HepG2 (cell line): ENCODE results near the gene ALG5. TPM values are rescaled to one million over a fixed set of nuclear protein-coding genes. Genes with fewer than 3 reads are reported as not detected.
A peak's percentile ranks its signal among the peaks of the same experiment; 100 is the strongest.

Source experiments
- ELF1 ChIP-seq: sonication (generic); formaldehyde crosslinking; IDR thresholded peaks from 2 replicates; pipeline ENCODE4 v1.4.0; 2020; ENCODE audit warnings: missing genetic modification reagents
- NAIF1 ChIP-seq: sonication (generic); formaldehyde crosslinking; IDR thresholded peaks from 2 replicates; pipeline ENCODE4 v1.5.0; 2020; ENCODE audit warnings: mild to moderate bottlenecking, missing genetic modification reagents, borderline replicate concordance
- NR2F1 ChIP-seq, 2 experiments: fragments of 450-650 bp in 1 of 2; formaldehyde crosslinking in 1 of 2; IDR thresholded peaks; 2 replicates each; pipeline versions ENCODE4 v1.5.0 to v1.6.1; 2016 to 2020; ENCODE audit warnings: mild to moderate bottlenecking in 1 of 2, missing compliant biosample characterization in 1 of 2, missing genetic modification reagents in 1 of 2, moderate library complexity in 1 of 2
- SIN3A ChIP-seq: IDR thresholded peaks from 2 replicates; pipeline ENCODE4 v1.6.1; 2011; ENCODE audit warnings: low read depth, mild to moderate bottlenecking, control low read depth, low read length, borderline replicate concordance
- SOX5 ChIP-seq: IDR thresholded peaks from 2 replicates; pipeline ENCODE4 v1.6.1; 2016; ENCODE audit warnings: borderline replicate concordance
- TP53 ChIP-seq: sonication (generic); formaldehyde crosslinking; conservative IDR thresholded peaks from 2 replicates; pipeline ENCODE4 v1.4.0; 2020; ENCODE audit warnings: missing genetic modification reagents
- ZFYVE20 ChIP-seq: sonication (generic); formaldehyde crosslinking; IDR thresholded peaks from 2 replicates; pipeline ENCODE4 v1.8.0; 2023; ENCODE audit warnings: low read depth, mild to moderate bottlenecking, moderate library complexity, missing genetic modification reagents, borderline replicate concordance
- ZNF547 ChIP-seq: sonication (generic); formaldehyde crosslinking; IDR thresholded peaks from 2 replicates; pipeline ENCODE4 v1.5.1; 2020; ENCODE audit warnings: mild to moderate bottlenecking, missing genetic modification reagents
- ZNF619 ChIP-seq: sonication (generic); formaldehyde crosslinking; IDR thresholded peaks from 2 replicates; pipeline ENCODE4 v1.4.0; 2020; ENCODE audit warnings: mild to moderate bottlenecking, missing genetic modification reagents
- ZNF839 ChIP-seq: sonication (generic); formaldehyde crosslinking; IDR thresholded peaks from 2 replicates; pipeline ENCODE4 v1.4.0; 2020; ENCODE audit warnings: missing genetic modification reagents, mild to moderate bottlenecking, borderline replicate concordance
- polyA plus RNA-seq, 8 experiments: library from polyadenylated mRNA; depleted of rRNA in 3 of 8; stranded (reverse) in 7 of 8; unstranded in 1 of 8; fragments of >200 nt; fragmentation: Illumina TruSeq in 4 of 8; extraction: Trizol in 4 of 8; gene quantifications; 2 replicates each; pipeline versions ENCODE4 v1.2.1 to v1.2.3, GENCODE V29; 2011 to 2016; ENCODE audit warnings: low read depth in 4 of 8, missing spikeins in 1 of 8, mixed read lengths in 1 of 8; ENCODE audit not compliant: insufficient read depth in 1 of 8
- total RNA-seq, 5 experiments: library from RNA; depleted of rRNA; stranded (reverse); fragments of >200 nt; fragmentation: Illumina TruSeq; extraction: Trizol; gene quantifications; 2 replicates each; pipeline ENCODE4 v1.2.3, GENCODE V29; 2016; ENCODE audit warnings: low read depth in 1 of 5
- TF ChIP-seq, protein P1 (sequence below): sonication (generic); formaldehyde crosslinking; IDR thresholded peaks from 2 replicates; pipeline ENCODE4 v1.5.0; 2020; ENCODE audit warnings: mild to moderate bottlenecking, missing genetic modification reagents, borderline replicate concordance
- TF ChIP-seq, protein P2 (sequence below): sonication (generic); formaldehyde crosslinking; IDR thresholded peaks from 2 replicates; pipeline ENCODE4 v1.4.0; 2020; ENCODE audit warnings: mild to moderate bottlenecking, missing genetic modification reagents
- TF ChIP-seq, protein P3 (sequence below): sonication (generic); formaldehyde crosslinking; IDR thresholded peaks from 2 replicates; pipeline ENCODE4 v1.4.0; 2020; ENCODE audit warnings: missing genetic modification reagents
- TF ChIP-seq, protein P4 (sequence below): IDR thresholded peaks from 2 replicates; pipeline ENCODE4 v1.6.1; 2016; ENCODE audit warnings: missing compliant biosample characterization, missing genetic modification reagents, borderline replicate concordance

ALG5 gene
- total and polyA plus RNA-seq, 2 of the 13 experiments (the other 11 are each of a cell fraction or from before 2014, with no cell fraction given), result 27.8 to 51.1 TPM

DNA sequence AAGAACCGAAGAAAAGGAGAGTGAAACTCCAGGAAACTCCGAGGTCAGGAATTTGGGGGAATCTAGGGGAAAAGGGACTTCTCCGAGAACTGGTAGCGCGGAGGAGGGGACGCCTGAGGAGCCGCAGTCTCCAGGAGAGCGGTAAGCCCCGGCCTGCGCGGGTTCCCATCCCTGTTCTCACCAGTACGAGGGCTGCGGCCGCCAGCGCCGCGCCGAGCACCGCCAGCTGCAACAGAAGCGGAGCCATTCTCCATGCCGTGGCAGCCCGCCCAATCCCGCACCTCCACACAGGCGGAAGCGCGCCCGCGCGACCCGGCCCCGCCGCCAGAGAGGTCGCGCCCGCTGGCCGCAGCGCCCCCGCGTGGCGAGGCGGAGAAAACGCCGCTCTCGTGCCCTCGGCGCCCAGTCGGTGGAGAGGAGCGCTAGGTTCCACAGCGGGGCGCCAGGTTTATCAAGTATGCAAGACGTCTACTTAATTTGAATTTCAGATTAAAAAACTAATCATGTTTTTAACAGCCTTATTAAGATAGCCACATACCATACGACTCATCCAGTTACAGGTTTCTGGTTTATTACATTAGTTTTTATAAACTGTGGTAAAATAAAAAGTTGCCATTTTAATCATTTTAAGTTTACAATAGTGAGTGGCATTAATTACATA, at the start of gene ALG5 (continued):
- TF ChIP-seq, protein P1, sequence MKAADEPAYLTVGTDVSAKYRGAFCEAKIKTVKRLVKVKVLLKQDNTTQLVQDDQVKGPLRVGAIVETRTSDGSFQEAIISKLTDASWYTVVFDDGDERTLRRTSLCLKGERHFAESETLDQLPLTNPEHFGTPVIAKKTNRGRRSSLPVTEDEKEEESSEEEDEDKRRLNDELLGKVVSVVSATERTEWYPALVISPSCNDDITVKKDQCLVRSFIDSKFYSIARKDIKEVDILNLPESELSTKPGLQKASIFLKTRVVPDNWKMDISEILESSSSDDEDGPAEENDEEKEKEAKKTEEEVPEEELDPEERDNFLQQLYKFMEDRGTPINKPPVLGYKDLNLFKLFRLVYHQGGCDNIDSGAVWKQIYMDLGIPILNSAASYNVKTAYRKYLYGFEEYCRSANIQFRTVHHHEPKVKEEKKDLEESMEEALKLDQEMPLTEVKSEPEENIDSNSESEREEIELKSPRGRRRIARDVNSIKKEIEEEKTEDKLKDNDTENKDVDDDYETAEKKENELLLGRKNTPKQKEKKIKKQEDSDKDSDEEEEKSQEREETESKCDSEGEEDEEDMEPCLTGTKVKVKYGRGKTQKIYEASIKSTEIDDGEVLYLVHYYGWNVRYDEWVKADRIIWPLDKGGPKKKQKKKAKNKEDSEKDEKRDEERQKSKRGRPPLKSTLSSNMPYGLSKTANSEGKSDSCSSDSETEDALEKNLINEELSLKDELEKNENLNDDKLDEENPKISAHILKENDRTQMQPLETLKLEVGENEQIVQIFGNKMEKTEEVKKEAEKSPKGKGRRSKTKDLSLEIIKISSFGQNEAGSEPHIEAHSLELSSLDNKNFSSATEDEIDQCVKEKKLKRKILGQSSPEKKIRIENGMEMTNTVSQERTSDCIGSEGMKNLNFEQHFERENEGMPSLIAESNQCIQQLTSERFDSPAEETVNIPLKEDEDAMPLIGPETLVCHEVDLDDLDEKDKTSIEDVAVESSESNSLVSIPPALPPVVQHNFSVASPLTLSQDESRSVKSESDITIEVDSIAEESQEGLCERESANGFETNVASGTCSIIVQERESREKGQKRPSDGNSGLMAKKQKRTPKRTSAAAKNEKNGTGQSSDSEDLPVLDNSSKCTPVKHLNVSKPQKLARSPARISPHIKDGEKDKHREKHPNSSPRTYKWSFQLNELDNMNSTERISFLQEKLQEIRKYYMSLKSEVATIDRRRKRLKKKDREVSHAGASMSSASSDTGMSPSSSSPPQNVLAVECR (CRISPR knock-in tag), result peak; percentile 87
- TF ChIP-seq ZFYVE20 (CRISPR knock-in tag) (no peak), NR2F1 (CRISPR knock-in tag; IDR thresholded peaks at IDR 0.05) (no peak), ZNF619 (peak; percentile 59; the same call in 1 of the 2 replicates), ELF1 (CRISPR knock-in tag) (peak; percentile 57), NAIF1 (CRISPR knock-in tag) (no peak), SIN3A (peak; percentile 86; the same call in 1 of the 2 replicates), SOX5 (no peak), ZNF839 (no peak), ZNF547 (CRISPR knock-in tag) (no peak), TP53 (no peak)
- TF ChIP-seq, protein P2, sequence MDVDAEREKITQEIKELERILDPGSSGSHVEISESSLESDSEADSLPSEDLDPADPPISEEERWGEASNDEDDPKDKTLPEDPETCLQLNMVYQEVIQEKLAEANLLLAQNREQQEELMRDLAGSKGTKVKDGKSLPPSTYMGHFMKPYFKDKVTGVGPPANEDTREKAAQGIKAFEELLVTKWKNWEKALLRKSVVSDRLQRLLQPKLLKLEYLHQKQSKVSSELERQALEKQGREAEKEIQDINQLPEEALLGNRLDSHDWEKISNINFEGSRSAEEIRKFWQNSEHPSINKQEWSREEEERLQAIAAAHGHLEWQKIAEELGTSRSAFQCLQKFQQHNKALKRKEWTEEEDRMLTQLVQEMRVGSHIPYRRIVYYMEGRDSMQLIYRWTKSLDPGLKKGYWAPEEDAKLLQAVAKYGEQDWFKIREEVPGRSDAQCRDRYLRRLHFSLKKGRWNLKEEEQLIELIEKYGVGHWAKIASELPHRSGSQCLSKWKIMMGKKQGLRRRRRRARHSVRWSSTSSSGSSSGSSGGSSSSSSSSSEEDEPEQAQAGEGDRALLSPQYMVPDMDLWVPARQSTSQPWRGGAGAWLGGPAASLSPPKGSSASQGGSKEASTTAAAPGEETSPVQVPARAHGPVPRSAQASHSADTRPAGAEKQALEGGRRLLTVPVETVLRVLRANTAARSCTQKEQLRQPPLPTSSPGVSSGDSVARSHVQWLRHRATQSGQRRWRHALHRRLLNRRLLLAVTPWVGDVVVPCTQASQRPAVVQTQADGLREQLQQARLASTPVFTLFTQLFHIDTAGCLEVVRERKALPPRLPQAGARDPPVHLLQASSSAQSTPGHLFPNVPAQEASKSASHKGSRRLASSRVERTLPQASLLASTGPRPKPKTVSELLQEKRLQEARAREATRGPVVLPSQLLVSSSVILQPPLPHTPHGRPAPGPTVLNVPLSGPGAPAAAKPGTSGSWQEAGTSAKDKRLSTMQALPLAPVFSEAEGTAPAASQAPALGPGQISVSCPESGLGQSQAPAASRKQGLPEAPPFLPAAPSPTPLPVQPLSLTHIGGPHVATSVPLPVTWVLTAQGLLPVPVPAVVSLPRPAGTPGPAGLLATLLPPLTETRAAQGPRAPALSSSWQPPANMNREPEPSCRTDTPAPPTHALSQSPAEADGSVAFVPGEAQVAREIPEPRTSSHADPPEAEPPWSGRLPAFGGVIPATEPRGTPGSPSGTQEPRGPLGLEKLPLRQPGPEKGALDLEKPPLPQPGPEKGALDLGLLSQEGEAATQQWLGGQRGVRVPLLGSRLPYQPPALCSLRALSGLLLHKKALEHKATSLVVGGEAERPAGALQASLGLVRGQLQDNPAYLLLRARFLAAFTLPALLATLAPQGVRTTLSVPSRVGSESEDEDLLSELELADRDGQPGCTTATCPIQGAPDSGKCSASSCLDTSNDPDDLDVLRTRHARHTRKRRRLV (CRISPR knock-in tag), result no peak
- TF ChIP-seq, protein P3, sequence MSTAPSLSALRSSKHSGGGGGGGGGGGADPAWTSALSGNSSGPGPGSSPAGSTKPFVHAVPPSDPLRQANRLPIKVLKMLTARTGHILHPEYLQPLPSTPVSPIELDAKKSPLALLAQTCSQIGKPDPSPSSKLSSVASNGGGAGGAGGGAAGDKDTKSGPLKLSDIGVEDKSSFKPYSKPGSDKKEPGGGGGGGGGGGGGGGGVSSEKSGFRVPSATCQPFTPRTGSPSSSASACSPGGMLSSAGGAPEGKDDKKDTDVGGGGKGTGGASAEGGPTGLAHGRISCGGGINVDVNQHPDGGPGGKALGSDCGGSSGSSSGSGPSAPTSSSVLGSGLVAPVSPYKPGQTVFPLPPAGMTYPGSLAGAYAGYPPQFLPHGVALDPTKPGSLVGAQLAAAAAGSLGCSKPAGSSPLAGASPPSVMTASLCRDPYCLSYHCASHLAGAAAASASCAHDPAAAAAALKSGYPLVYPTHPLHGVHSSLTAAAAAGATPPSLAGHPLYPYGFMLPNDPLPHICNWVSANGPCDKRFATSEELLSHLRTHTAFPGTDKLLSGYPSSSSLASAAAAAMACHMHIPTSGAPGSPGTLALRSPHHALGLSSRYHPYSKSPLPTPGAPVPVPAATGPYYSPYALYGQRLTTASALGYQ, result 0 out of 2 replicates have a peak, but pooled peaks have one; percentile 18
- TF ChIP-seq, protein P4, sequence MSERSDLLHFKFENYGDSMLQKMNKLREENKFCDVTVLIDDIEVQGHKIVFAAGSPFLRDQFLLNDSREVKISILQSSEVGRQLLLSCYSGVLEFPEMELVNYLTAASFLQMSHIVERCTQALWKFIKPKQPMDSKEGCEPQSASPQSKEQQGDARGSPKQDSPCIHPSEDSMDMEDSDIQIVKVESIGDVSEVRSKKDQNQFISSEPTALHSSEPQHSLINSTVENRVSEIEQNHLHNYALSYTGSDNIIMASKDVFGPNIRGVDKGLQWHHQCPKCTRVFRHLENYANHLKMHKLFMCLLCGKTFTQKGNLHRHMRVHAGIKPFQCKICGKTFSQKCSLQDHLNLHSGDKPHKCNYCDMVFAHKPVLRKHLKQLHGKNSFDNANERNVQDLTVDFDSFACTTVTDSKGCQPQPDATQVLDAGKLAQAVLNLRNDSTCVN (CRISPR knock-in tag), result no peak
